Testis (tissue), 3 donors: Measurements from ENCODE around the gene CDH7. TPM values are rescaled to one million over a fixed set of nuclear protein-coding genes. Genes with fewer than 3 reads are reported as not detected.

ENCODE experiments used
- DNase-seq: peaks from one replicate; pipeline ENCODE4 v3.0.0-alpha.2; 2019
- H3K27ac ChIP-seq, 2 donors: fragments of 200-600 bp; sonication (generic); one replicate each; pipeline ENCODE4 v1.5.1; 2019
- H3K27me3 ChIP-seq: fragments of 200-600 bp; sonication (generic); one replicate; pipeline ENCODE4 v1.5.1; 2019
- H3K36me3 ChIP-seq: fragments of 200-600 bp; sonication (generic); one replicate; pipeline ENCODE4 v1.5.1; 2017; ENCODE audit warnings: low read depth; ENCODE audit errors: missing control alignments
- H3K4me1 ChIP-seq: fragments of 200-600 bp; sonication (generic); one replicate; pipeline ENCODE4 v1.5.1; 2019
- H3K4me3 ChIP-seq, 2 donors: fragments of 200-600 bp; sonication (generic); one replicate each; pipeline ENCODE4 v1.5.1; 2017 to 2019
- H3K9me3 ChIP-seq: fragments of 200-600 bp; sonication (generic); one replicate; pipeline ENCODE4 v1.5.1; 2017
- CTCF ChIP-seq, 3 experiments: fragments of 450-650 bp in 2 of 3; fragments of 200-600 bp in 1 of 3; sonication (generic) in 1 of 3; IDR thresholded peaks; one replicate each; pipeline ENCODE4 v1.5.1; 2016 to 2019; ENCODE audit warnings: antibody characterized with exemption in 3 of 3, mild to moderate bottlenecking in 2 of 3, moderate library complexity in 1 of 3
- POLR2A ChIP-seq: fragments of 450-650 bp; IDR thresholded peaks from one replicate; pipeline ENCODE4 v1.6.1; 2017; ENCODE audit warnings: antibody characterized with exemption, mild to moderate bottlenecking, moderate library complexity
- WGBS, 2 donors: methylation state at CpG; one replicate each; pipeline ENCODE4 v1.1.5; 2018; 5-methylcytosine and 5-hydroxymethylcytosine counted together
- intact Hi-C: fragments of 100-400 bp; cut with DNase I; formaldehyde crosslinking; loops from one replicate; pipeline ENCODE4 v1.15.1; 2023; ENCODE audit warnings: low total_unique reads
- polyA plus RNA-seq: library from polyadenylated mRNA; stranded (reverse); fragments of 350-450 nt; fragmentation: Illumina TruSeq; extraction: RNeasy Lipid Tissue Mini Kit (QIAGEN cat#74804); gene quantifications from one replicate; pipeline ENCODE4 v1.2.3, GENCODE V29; 2014; ENCODE audit warnings: low read depth, low replicate concordance; ENCODE audit not compliant: insufficient read depth
- total RNA-seq, 2 donors: library from RNA; depleted of rRNA; stranded (reverse); fragments of >200 nt; gene quantifications; one replicate each; pipeline ENCODE4 v1.2.3, GENCODE V29; 2016

The CDH7 gene
- total and polyA plus RNA-seq, 3 donors from 2014 or later: 1.0 to 3.2 (median 1.2) TPM

DNA sequence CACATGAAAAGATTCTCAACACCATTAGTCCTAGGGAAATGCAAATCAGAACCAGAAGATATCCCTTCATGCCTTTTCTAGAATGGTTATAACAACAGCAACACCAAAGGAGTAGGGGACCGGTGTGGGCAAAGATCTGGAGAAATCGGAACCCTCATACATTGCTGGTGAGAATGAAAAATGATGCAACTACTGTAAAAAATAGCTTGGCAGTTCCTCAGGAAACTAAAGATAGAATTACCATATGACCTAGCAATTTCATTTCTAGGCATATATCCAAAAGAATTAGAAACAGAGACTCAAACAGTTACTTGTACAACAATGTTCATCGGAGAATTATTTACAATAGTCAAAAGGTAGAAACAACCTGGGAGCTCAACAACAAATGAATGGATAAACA, 29.2 kb upstream of the CDH7 start:
- intact Hi-C loops: no loop called here
- Histone ChIP-seq H3K9me3 (no peaks in the 10 kb centered on the region), H3K27me3 (no peaks in the 10 kb centered on the region), H3K4me1 (no peaks in the 10 kb centered on the region), H3K4me3 (no peak overlapping the region), H3K36me3 (no peaks in the 10 kb centered on the region), H3K27ac (no peak overlapping the region)
- DNase-seq: no peak
- WGBS, 2 donors: 49 to 57% methylated on average over 3 of the region's 3 CpGs
- TF ChIP-seq POLR2A (no peak), CTCF (IDR thresholded peaks at IDR 0.05) (no peak)

DNA sequence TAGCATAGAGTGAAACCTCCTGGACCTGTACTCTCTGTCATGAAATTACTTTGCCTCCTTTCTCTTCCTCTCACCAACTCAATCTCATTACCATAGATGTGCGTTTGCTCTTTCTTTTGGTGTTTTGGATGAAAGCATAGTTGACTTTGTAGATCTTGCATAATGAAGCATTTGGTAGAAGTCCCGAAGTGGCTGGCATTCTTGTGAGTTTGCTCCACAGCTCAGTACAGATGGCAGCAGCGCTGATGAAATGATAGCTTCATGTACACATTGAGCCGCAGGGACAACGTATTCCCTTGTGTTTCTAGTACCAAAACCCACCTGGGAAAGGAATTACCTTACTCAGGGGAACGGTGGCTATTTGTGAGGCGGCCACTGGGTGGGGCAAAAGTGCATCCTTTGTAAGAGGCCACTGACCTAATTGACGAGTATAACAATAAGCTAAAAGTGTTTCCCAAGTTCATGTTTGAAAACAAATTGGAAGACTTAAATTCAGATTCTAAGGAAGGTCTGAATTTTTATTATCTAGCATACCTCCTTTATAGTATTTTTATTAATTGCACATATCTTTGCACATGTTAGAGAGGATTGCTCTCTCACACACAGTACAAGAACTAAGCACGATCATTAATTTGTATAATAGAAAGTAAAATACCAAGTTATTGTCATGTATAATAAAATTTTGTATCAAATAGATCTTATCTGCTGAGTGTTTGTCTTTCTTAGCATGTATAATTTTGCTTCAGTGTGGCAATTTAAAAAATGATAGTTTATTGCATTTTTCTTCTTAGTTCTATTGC, 25.4 kb upstream of the CDH7 start:
- peak; percentile 56 for DNase-seq
- intact Hi-C loops: no loop called here
- Histone ChIP-seq H3K4me1 (no peaks in the 10 kb centered on the region), H3K27me3 (no peaks in the 10 kb centered on the region), H3K9me3 (no peaks in the 10 kb centered on the region), H3K36me3 (no peaks in the 10 kb centered on the region), H3K4me3 (no peak overlapping the region), H3K27ac (no peak overlapping the region)
- TF ChIP-seq CTCF (IDR thresholded peaks at IDR 0.05) (peak in 1 of 3 experiments; percentile 32), POLR2A (no peak)
- 26 to 29% methylated on average over 9 of the region's 9 CpGs for WGBS, 2 donors

DNA sequence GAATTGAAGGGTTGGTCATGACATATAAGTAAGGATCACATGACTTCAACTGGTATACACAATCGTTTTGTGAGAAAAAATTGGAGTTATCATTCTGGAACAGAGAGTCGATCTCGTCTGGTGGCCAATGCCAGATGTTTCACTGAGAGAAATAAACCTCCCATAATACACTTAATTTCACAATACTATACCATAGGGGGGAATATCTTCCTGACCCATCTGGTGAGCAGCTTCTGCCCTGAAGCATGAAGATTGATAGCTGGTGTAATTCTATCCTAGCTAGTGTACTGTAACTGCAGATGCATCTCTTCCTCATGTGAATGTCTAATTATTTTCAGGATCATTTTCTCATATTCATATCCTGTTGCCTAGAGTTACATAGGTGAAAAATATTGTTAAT, 15.7 kb upstream of the CDH7 start:
- no peak overlapping the region for H3K27ac ChIP-seq
- DNase-seq: no peak
- no peaks in the 10 kb centered on the region for H3K4me1 ChIP-seq
- TF ChIP-seq CTCF (IDR thresholded peaks at IDR 0.05) (no peak), POLR2A (no peak)
- no peaks in the 10 kb centered on the region for H3K27me3 ChIP-seq
- H3K36me3 ChIP-seq: no peaks in the 10 kb centered on the region
- 70 to 77% methylated on average over 3 of the region's 3 CpGs for WGBS, 2 donors
- no peaks in the 10 kb centered on the region for H3K9me3 ChIP-seq
- no peak overlapping the region for H3K4me3 ChIP-seq
- intact Hi-C loops: no loop called here

DNA sequence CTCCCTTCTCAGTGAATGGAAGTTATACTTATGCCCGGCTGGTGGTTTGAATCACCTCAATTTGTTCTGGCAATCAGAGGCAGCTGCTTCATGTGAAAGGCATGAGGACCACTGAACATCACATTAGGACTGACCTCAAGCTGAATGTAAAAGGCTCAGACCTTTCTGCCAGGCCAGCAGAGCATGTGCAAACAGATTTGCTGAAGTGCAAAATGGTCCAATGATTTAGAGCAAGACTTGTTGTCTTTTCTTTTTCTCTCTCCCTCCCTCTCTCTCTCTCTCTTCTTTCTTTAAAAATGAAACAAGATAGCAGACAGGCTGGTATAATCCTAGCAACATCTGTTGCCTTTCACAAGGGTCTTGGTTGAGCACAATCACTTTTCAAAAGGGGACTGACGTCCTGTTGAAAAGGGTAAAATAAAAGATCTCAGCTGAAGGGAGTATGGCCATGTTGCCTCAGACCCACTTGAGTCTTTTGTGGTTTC, 13.3 kb upstream of the CDH7 start:
- DNase-seq: no peak
- no peaks in the 10 kb centered on the region for H3K36me3 ChIP-seq
- no peaks in the 10 kb centered on the region for H3K27me3 ChIP-seq
- H3K9me3 ChIP-seq: no peaks in the 10 kb centered on the region
- H3K4me1 ChIP-seq: no peaks in the 10 kb centered on the region
- TF ChIP-seq POLR2A: no peak
- TF ChIP-seq CTCF (IDR thresholded peaks at IDR 0.05): no peak
- 52 to 66% methylated on average over 2 of the region's 2 CpGs for WGBS, 2 donors
- intact Hi-C loops: no loop called here
- no peak overlapping the region for H3K4me3 ChIP-seq
- no peak overlapping the region for H3K27ac ChIP-seq

DNA sequence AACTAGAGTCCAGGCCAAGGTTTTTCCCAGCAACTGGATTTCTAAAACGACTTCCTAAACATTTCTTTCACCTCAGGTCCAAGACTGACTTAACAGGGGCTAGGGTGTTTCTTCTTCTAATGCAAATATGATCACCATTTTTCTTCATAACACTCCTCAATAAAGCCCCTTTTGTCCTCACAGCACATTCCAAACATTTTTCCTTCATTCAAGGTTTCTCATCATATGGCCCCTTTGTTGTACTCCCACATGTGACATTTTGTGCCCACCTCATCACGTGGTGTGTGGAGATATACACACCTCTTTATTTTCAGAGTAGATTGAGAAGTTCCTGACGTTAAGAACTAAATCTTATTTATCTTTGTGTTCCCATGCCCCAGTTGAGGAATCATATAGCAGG, 3.9 kb upstream of the CDH7 start:
- DNase-seq: no peak
- no peaks in the 10 kb centered on the region for H3K4me1 ChIP-seq
- TF ChIP-seq CTCF (IDR thresholded peaks at IDR 0.05) (no peak), POLR2A (no peak)
- H3K4me3 ChIP-seq: no peak overlapping the region
- H3K27ac ChIP-seq: no peak overlapping the region
- H3K36me3 ChIP-seq: no peaks in the 10 kb centered on the region
- no peaks in the 10 kb centered on the region for H3K9me3 ChIP-seq
- no peaks in the 10 kb centered on the region for H3K27me3 ChIP-seq
- 51 to 65% methylated on average over 3 of the region's 3 CpGs for WGBS, 2 donors
- intact Hi-C loops: no loop called here
